Transverse colon (tissue), 4 donors: ENCODE data around the gene MYO1A. TPM values are rescaled to one million over a fixed set of nuclear protein-coding genes. Genes with fewer than 3 reads are reported as not detected.
A peak's percentile ranks its signal among the peaks of the same experiment; 100 is the strongest.
"Not testable (repeated sequence)": the region's sequence is repeated elsewhere in the genome, so short reads cannot be mapped to it uniquely, and the experiment has no call there.

Source experiments
- DNase-seq: peaks from one replicate; pipeline ENCODE4 v3.0.0-alpha.2; 2019
- H3K27ac ChIP-seq, 4 donors: fragments of 200-600 bp; sonication (generic); 2 replicates each; pipeline ENCODE4 v1.5.1; 2016 to 2018; ENCODE audit warnings: inconsistent platforms in 4 of 4
- H3K27me3 ChIP-seq: fragments of 200-600 bp; sonication (generic); 2 replicates; pipeline ENCODE4 v1.5.1; 2017; ENCODE audit warnings: inconsistent platforms
- H3K36me3 ChIP-seq, 4 donors: fragments of 200-600 bp; sonication (generic); 2 replicates each; pipeline ENCODE4 v1.5.1; 2017 to 2019; ENCODE audit warnings: inconsistent platforms in 4 of 4
- H3K4me1 ChIP-seq, 4 donors: fragments of 200-600 bp; sonication (generic); 2 replicates each; pipeline ENCODE4 v1.5.1; 2017 to 2020; ENCODE audit warnings: inconsistent platforms in 4 of 4
- H3K4me3 ChIP-seq, 4 donors: fragments of 200-600 bp; sonication (generic); 1 replicate in 1 of 4; 2 replicates in 3 of 4; pipeline versions ENCODE4 v1.5.1 to v1.6.1; 2017 to 2019; ENCODE audit warnings: inconsistent platforms in 4 of 4
- H3K9me3 ChIP-seq, 2 donors: fragments of 200-600 bp; sonication (generic); 2 replicates each; pipeline ENCODE4 v1.5.1; 2017 to 2019; ENCODE audit warnings: inconsistent platforms in 2 of 2
- EP300 ChIP-seq: sonication (generic); formaldehyde crosslinking; IDR thresholded peaks from one replicate; pipeline ENCODE4 v1.6.1; 2017; ENCODE audit warnings: antibody characterized with exemption, low read depth
- POLR2A ChIP-seq: fragments of 450-650 bp; IDR thresholded peaks from one replicate; pipeline ENCODE4 v1.6.1; 2016; ENCODE audit warnings: antibody characterized with exemption, mild to moderate bottlenecking, moderate library complexity
- POLR2AphosphoS5 ChIP-seq, 3 donors: sonication (generic); formaldehyde crosslinking; IDR thresholded peaks; one replicate each; pipeline ENCODE4 v1.6.1; 2016; ENCODE audit warnings: antibody characterized with exemption in 3 of 3
- WGBS, 2 donors: methylation state at CpG; one replicate each; pipeline ENCODE4 v1.1.5; 2018; ENCODE audit warnings: low coverage in 1 of 2; 5-methylcytosine and 5-hydroxymethylcytosine counted together
- in situ Hi-C, 4 donors: fragments of 200-750 bp; cut with MboI; loops; one replicate each; pipeline versions ENCODE4 v1.15.0 to v1.15.1; 2017; ENCODE audit warnings: low sequenced_read_pairs in 3 of 4, low pct_ligation_motif_present in 1 of 4, low pct_unique_long_range_greater_than_20kb in 1 of 4
- intact Hi-C: fragments of 100-400 bp; cut with DNase I; formaldehyde crosslinking; loops from one replicate; pipeline ENCODE4 v1.15.1; 2023; ENCODE audit warnings: low total_unique reads
- total RNA-seq, 4 donors: library from RNA; depleted of rRNA; stranded (reverse); fragments of >200 nt; gene quantifications; one replicate each; pipeline ENCODE4 v1.1.0, GENCODE V29; 2016
- TF ChIP-seq, protein P1 (sequence below), 5 experiments: fragments of 200-600 bp in 3 of 5; fragments of 450-650 bp in 2 of 5; sonication (generic) in 3 of 5; IDR thresholded peaks; 1 replicate in 2 of 5; 2 replicates in 3 of 5; pipeline ENCODE4 v1.5.1; 2016 to 2017; ENCODE audit warnings: antibody characterized with exemption in 5 of 5, inconsistent platforms in 3 of 5, mild to moderate bottlenecking in 2 of 5, moderate library complexity in 1 of 5

MYO1A gene
- total RNA-seq, 4 donors from 2014 or later = 118 to 234 (median 184) TPM

DNA sequence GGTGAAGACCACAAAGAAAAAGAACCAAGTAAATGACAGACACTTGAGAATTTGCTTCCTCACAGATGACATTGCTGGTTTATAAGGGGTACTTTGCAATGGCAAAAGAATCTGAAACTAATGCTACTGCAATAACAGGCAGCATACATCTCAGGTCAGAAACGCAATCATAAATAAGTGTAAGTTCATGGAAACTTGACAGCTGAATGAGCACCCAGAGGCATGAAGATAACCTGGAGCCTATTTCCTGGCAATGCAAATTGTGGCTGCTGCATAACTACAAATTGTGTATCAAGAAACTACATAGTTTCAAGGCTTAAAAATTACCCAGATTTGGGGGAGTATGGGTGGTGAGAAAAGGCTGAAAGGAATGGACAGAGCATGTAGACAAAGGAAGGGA, 8.5 kb upstream of the MYO1A start:
- H3K27me3 ChIP-seq = no peaks in the 10 kb centered on the region
- no peak for DNase-seq
- TF ChIP-seq POLR2AphosphoS5 (IDR thresholded peaks at IDR 0.05) (no peak), POLR2A (no peak), EP300 (no peak)
- TF ChIP-seq, protein P1, sequence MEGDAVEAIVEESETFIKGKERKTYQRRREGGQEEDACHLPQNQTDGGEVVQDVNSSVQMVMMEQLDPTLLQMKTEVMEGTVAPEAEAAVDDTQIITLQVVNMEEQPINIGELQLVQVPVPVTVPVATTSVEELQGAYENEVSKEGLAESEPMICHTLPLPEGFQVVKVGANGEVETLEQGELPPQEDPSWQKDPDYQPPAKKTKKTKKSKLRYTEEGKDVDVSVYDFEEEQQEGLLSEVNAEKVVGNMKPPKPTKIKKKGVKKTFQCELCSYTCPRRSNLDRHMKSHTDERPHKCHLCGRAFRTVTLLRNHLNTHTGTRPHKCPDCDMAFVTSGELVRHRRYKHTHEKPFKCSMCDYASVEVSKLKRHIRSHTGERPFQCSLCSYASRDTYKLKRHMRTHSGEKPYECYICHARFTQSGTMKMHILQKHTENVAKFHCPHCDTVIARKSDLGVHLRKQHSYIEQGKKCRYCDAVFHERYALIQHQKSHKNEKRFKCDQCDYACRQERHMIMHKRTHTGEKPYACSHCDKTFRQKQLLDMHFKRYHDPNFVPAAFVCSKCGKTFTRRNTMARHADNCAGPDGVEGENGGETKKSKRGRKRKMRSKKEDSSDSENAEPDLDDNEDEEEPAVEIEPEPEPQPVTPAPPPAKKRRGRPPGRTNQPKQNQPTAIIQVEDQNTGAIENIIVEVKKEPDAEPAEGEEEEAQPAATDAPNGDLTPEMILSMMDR (IDR thresholded peaks at IDR 0.05) = no peak
- in situ Hi-C loops = loop anchor here in 1 of 4 donors (10.0 kb wide), 1 partner anchor 54 kb away; the partner anchor contains the start of gene ZBTB39
- H3K27ac ChIP-seq = no peak overlapping the region
- peaks cover 0 to 14% (median 3%) of the 10 kb centered on the region in 4 donors for H3K4me1 ChIP-seq
- no peak overlapping the region for H3K4me3 ChIP-seq
- intact Hi-C loops = no loop called here
- H3K9me3 ChIP-seq = no peaks in the 10 kb centered on the region
- peaks cover 0 to 27% (median 0%) of the 10 kb centered on the region in 4 donors for H3K36me3 ChIP-seq
- WGBS, 2 donors = 56 to 79% methylated on average over 1 of the region's 1 CpG

DNA sequence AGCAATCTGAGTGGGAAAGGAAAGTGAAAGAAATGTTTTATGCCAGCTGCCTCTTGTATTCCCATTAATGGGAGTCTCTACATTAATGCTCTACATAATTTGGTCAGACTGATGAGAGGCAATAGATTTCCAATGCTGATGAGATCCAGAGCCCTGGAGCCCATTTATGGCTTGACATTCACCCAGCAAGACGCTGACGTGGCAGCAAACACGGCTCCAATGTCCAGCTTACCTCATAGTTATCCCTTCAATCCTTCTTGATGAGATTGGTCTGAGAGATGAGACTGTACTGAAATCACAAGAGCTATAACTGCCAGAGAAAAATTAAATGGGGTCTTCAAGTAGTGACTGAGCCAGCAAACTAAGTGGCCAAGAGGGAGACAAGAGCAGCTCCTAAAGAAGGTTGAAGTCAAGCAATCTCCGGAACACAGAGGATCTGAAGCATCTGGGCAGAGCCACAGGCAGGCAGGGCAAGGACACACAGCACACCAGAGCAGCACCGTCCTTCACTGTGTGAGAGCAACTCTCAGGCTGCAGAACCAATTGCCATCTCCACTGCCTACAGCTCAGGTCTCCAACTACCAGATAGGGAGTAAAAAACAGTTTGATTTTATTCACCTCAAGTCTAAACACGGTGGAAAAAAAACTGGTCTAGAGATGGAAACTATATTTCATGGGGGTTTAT, 7.3 kb upstream of the MYO1A start:
- no peak for DNase-seq
- H3K4me3 ChIP-seq = no peak overlapping the region
- intact Hi-C loops = no loop called here
- H3K4me1 ChIP-seq = peaks cover 0 to 14% (median 3%) of the 10 kb centered on the region in 4 donors
- H3K27me3 ChIP-seq = no peaks in the 10 kb centered on the region
- TF ChIP-seq POLR2A = no peak
- TF ChIP-seq, protein P1 (IDR thresholded peaks at IDR 0.05) = no peak
- TF ChIP-seq POLR2AphosphoS5 (IDR thresholded peaks at IDR 0.05) = no peak
- TF ChIP-seq EP300 = no peak
- in situ Hi-C loops = loop anchor here in 1 of 4 donors (10.0 kb wide), 1 partner anchor 52 kb away; the partner anchor contains the start of gene ZBTB39
- WGBS, 2 donors = 73 to 89% methylated on average over 1 to 6 of the region's 6 CpGs
- peaks cover 0 to 27% (median 0%) of the 10 kb centered on the region in 4 donors for H3K36me3 ChIP-seq
- H3K9me3 ChIP-seq = no peaks in the 10 kb centered on the region
- peak overlapping the region; percentile 46 to 65 (median 53) for H3K27ac ChIP-seq

GRCh38 chr12:57055824-57056223, 5.9 kb upstream of the MYO1A start:
- peaks cover 2 to 17% (median 4%) of the 10 kb centered on the region in 4 donors for H3K4me1 ChIP-seq
- peaks cover 0 to 27% (median 0%) of the 10 kb centered on the region in 4 donors for H3K36me3 ChIP-seq
- H3K27me3 ChIP-seq = no peaks in the 10 kb centered on the region
- peak overlapping the region; percentile 46 to 65 (median 53) for H3K27ac ChIP-seq
- no peaks in the 10 kb centered on the region for H3K9me3 ChIP-seq
- in situ Hi-C loops = loop anchor here in 1 of 4 donors (10.0 kb wide), 1 partner anchor 51 kb away; the partner anchor contains the start of gene ZBTB39
- no peak for DNase-seq
- TF ChIP-seq POLR2A (no peak), POLR2AphosphoS5 (IDR thresholded peaks at IDR 0.05) (no peak), EP300 (no peak)
- TF ChIP-seq, protein P1 (IDR thresholded peaks at IDR 0.05) = no peak
- H3K4me3 ChIP-seq = no peak overlapping the region
- intact Hi-C loops = no loop called here
- WGBS, 2 donors = 51 to 55% methylated on average over 2 to 3 of the region's 3 CpGs

DNA sequence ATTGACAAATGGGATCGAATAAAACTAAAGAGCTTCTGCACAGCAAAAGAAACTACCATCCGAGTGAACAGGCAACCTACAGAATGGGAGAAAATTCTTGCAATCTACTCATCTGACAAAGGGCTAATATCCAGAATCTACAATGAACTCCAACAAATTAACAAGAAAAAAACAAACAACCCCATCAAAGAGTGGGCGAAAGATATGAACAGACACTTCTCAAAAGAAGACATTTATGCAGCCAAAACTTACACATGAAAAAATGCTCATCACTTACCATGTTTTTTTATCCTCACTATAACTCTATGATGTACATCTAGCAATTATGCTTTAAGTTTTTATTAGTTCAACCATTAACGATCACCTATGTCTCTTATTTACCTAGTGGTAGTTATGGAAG, 4.0 kb upstream of the MYO1A start:
- H3K27me3 ChIP-seq, H3K9me3 ChIP-seq, H3K27ac ChIP-seq, H3K4me3 ChIP-seq, DNase-seq, intact Hi-C loops: not testable (repeated sequence)
- in situ Hi-C loops = loop anchor here in 1 of 4 donors (10.0 kb wide), 1 partner anchor 49 kb away; the partner anchor contains the start of gene ZBTB39
- Histone ChIP-seq H3K36me3 (peaks cover 0 to 10% (median 0%) of the 10 kb centered on the region in 4 donors), H3K4me1 (peaks cover 5 to 25% (median 9%) of the 10 kb centered on the region in 4 donors)
- whole genome bisulfite sequencing, 2 donors = 98 to 100% methylated on average over 3 to 4 of the region's 4 CpGs

DNA sequence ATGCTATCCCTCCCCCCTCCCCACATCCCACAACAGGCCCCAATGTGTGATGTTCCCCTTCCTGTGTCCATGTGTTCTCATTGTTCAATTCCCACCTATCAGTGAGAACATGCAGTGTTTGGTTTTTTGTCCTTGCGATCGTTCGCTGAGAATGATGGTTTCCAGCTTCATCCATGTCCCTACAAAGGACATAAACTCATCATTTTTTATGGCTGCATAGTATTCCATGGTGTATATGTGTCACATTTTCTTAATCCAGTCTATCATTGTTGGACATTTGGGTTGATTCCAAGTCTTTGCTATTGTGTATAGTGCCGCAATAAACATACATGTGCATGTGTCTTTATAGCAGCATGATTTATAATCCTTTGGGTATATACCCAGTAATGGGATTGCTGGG, 3.2 kb upstream of the MYO1A start:
- H3K27me3 ChIP-seq, H3K36me3 ChIP-seq, H3K27ac ChIP-seq, intact Hi-C loops, H3K9me3 ChIP-seq, DNase-seq, H3K4me3 ChIP-seq: not testable (repeated sequence)
- H3K4me1 ChIP-seq = peaks cover 6 to 29% (median 13%) of the 10 kb centered on the region in 4 donors
- 80 to 99% methylated on average over 1 to 4 of the region's 4 CpGs for WGBS, 2 donors
- in situ Hi-C loops = loop anchor here in 1 of 4 donors (10.0 kb wide), 1 partner anchor 48 kb away; the partner anchor contains the start of gene ZBTB39
